Uterus (tissue), 4 donors: ENCODE data around the gene CMTM8. TPM values are rescaled to one million over a fixed set of nuclear protein-coding genes. Genes with fewer than 3 reads are reported as not detected.

Source experiments
- DNase-seq, 2 donors: peaks; one replicate each; pipeline ENCODE4 v3.0.0-alpha.2; 2019 to 2020
- H3K27ac ChIP-seq, 2 donors: fragments of 200-600 bp; sonication (generic); 1 replicate in 1 of 2; 2 replicates in 1 of 2; pipeline ENCODE4 v1.5.1; 2016 to 2018
- H3K27me3 ChIP-seq, 2 donors: fragments of 200-600 bp; sonication (generic); one replicate each; pipeline ENCODE4 v1.5.1; 2018 to 2019; ENCODE audit warnings: control low read depth in 1 of 2
- H3K36me3 ChIP-seq, 2 donors: fragments of 200-600 bp; sonication (generic); one replicate each; pipeline ENCODE4 v1.5.1; 2019; ENCODE audit warnings: control low read depth in 1 of 2
- H3K4me1 ChIP-seq, 2 donors: fragments of 200-600 bp; sonication (generic); one replicate each; pipeline ENCODE4 v1.5.1; 2018 to 2019; ENCODE audit warnings: control low read depth in 1 of 2
- H3K4me3 ChIP-seq, 2 donors: fragments of 200-600 bp; sonication (generic); 1 replicate in 1 of 2; 2 replicates in 1 of 2; pipeline ENCODE4 v1.5.1; 2018 to 2019; ENCODE audit warnings: mild to moderate bottlenecking in 1 of 2
- H3K9me3 ChIP-seq, 2 donors: fragments of 200-600 bp; sonication (generic); one replicate each; pipeline ENCODE4 v1.5.1; 2019; ENCODE audit warnings: control low read depth in 1 of 2
- POLR2A ChIP-seq, 2 donors: fragments of 450-650 bp; IDR thresholded peaks; one replicate each; pipeline ENCODE4 v1.6.1; 2016; ENCODE audit warnings: antibody characterized with exemption in 2 of 2, mild to moderate bottlenecking in 1 of 2, moderate library complexity in 1 of 2
- intact Hi-C: fragments of 100-400 bp; cut with DNase I; formaldehyde crosslinking; loops from one replicate; pipeline ENCODE4 v1.15.1; 2023; ENCODE audit warnings: low total_unique reads
- total RNA-seq, 4 donors: library from RNA; depleted of rRNA in 3 of 4; stranded (reverse); fragments of >200 nt in 3 of 4; gene quantifications; one replicate each; pipeline versions ENCODE4 v1.1.0 to v1.2.4, GENCODE V29; 2014 to 2023
- TF ChIP-seq, protein P1 (sequence below), 4 experiments: fragments of 200-600 bp in 2 of 4; fragments of 450-650 bp in 2 of 4; sonication (generic) in 2 of 4; IDR thresholded peaks; one replicate each; pipeline ENCODE4 v1.5.1; 2016 to 2019; ENCODE audit warnings: antibody characterized with exemption in 4 of 4, mild to moderate bottlenecking in 2 of 4, moderate library complexity in 1 of 4
- donor health status: DM: yes; HTN: yes; CAD: no.

CMTM8 gene
- total RNA-seq, 4 donors from 2014 or later, result 1.5 to 4.7 (median 2.5) TPM

DNA sequence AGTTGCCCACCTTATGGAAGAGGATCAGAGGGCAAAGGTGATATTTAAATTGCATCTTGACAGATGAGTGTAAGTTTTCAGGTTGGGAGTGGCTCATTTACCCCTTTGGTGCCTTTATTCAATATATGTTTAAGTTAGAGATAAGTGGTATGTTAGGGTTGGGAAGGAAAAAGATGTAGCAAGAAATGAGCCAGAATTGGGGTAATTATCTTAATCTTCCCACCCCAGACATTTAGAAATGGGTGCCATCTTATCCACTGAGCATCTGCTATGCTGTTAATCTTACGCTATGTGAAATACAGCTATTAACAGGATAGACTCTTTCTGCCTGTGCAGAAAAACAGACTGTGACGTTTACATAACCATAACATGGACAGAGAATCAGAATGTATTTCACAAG is 159.5 kb downstream of the CMTM8 start:
- Histone ChIP-seq H3K36me3 (no peaks in the 10 kb centered on the region), H3K4me3 (no peak overlapping the region), H3K9me3 (no peaks in the 10 kb centered on the region), H3K4me1 (peaks cover 0 to 6% of the 10 kb centered on the region in 2 donors), H3K27ac (no peak overlapping the region), H3K27me3 (no peaks in the 10 kb centered on the region)
- intact Hi-C loops, result no loop called here
- no peak for DNase-seq
- TF ChIP-seq, protein P1, sequence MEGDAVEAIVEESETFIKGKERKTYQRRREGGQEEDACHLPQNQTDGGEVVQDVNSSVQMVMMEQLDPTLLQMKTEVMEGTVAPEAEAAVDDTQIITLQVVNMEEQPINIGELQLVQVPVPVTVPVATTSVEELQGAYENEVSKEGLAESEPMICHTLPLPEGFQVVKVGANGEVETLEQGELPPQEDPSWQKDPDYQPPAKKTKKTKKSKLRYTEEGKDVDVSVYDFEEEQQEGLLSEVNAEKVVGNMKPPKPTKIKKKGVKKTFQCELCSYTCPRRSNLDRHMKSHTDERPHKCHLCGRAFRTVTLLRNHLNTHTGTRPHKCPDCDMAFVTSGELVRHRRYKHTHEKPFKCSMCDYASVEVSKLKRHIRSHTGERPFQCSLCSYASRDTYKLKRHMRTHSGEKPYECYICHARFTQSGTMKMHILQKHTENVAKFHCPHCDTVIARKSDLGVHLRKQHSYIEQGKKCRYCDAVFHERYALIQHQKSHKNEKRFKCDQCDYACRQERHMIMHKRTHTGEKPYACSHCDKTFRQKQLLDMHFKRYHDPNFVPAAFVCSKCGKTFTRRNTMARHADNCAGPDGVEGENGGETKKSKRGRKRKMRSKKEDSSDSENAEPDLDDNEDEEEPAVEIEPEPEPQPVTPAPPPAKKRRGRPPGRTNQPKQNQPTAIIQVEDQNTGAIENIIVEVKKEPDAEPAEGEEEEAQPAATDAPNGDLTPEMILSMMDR (IDR thresholded peaks at IDR 0.05), result no peak
- TF ChIP-seq POLR2A (IDR thresholded peaks at IDR 0.05), result no peak

DNA sequence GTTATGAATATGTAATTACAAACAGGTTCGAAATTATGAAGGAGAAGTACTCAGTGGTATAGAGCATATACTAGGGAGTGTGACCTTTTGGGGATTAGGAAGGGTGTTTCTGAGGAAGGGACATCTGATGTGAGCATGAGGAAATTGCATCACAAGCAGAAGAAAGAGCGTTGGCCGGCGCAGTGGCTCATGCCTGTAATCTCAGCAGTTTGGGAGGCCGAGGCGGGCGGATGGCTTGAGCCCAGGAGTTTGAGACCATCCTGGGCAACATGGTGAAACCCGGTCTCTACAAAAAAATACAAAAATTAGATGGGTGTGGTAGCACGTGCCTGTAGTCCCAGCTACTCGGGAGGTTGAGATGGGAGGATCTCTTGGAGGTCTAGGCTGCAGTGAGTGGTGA is 160.1 kb downstream of the CMTM8 start:
- TF ChIP-seq, protein P1 (IDR thresholded peaks at IDR 0.05), result no peak
- no peak for TF ChIP-seq POLR2A (IDR thresholded peaks at IDR 0.05)
- no peaks in the 10 kb centered on the region for H3K27me3 ChIP-seq
- no peak overlapping the region for H3K27ac ChIP-seq
- H3K4me3 ChIP-seq, result no peak overlapping the region
- no peaks in the 10 kb centered on the region for H3K36me3 ChIP-seq
- H3K9me3 ChIP-seq, result no peaks in the 10 kb centered on the region
- no peak for DNase-seq
- intact Hi-C loops, result no loop called here
- H3K4me1 ChIP-seq, result peaks cover 0 to 6% of the 10 kb centered on the region in 2 donors

DNA sequence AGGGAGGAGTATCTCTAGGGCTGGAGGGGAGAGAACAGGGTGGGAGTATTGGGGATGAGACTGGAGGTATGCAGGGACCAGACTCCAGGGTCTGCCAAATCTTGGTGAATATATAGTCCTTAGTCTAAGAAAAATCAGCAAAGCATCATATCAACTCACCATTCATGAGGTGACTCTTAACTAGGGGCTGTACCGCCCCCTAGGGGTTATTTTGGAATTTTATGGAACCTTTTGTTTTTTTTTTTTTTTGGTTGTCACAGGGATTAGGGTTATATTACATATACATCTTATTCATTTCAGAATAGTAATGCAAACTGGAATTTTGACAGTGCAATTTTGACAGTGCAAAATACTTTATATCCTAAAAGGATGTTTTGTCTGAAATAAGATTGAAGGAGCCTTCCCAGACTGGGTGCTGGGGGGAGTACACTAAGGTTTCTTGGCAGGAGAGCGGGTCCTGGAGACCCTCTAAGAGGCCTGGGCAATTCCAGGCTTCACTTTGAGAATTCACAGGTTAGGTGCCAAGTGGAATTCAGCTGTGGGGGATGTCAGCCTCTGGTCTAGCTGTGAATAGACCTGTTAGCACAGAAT is 160.6 kb downstream of the CMTM8 start:
- Histone ChIP-seq H3K9me3 (no peaks in the 10 kb centered on the region), H3K4me3 (no peak overlapping the region), H3K4me1 (peaks cover 0 to 6% of the 10 kb centered on the region in 2 donors), H3K27ac (no peak overlapping the region), H3K27me3 (no peaks in the 10 kb centered on the region), H3K36me3 (no peaks in the 10 kb centered on the region)
- no peak for TF ChIP-seq POLR2A (IDR thresholded peaks at IDR 0.05)
- TF ChIP-seq, protein P1 (IDR thresholded peaks at IDR 0.05), result peak; percentile 27 to 47 (median 40)
- no peak for DNase-seq
- intact Hi-C loops, result no loop called here

DNA sequence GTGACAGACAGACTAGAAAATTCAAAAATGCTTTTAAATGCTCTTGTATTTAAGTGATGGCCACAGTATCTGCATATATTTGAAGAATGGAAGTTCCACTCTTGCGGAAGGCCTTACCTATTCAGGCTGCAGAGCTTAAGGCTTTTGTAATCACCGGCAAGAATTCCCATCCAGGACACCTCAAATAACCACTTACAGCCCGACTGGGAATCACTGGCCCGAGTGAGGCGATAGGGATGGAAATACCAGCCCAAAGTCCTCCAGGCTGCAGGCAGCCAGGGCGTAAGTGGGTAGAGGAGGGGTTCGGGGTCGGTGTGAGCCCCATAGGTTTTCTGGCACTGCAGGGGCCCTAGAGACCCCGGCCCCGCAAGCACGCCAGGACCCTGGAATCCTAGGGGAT is 162.6 kb downstream of the CMTM8 start:
- peak overlapping the region; percentile 70 to 80 for H3K27ac ChIP-seq
- no peak for TF ChIP-seq POLR2A (IDR thresholded peaks at IDR 0.05)
- TF ChIP-seq, protein P1 (IDR thresholded peaks at IDR 0.05), result no peak
- intact Hi-C loops, result no loop called here
- peak overlapping the region; percentile 23 to 51 for H3K4me3 ChIP-seq
- no peaks in the 10 kb centered on the region for H3K9me3 ChIP-seq
- no peak for DNase-seq
- H3K4me1 ChIP-seq, result peaks cover 0 to 6% of the 10 kb centered on the region in 2 donors
- H3K36me3 ChIP-seq, result no peaks in the 10 kb centered on the region
- no peaks in the 10 kb centered on the region for H3K27me3 ChIP-seq

DNA sequence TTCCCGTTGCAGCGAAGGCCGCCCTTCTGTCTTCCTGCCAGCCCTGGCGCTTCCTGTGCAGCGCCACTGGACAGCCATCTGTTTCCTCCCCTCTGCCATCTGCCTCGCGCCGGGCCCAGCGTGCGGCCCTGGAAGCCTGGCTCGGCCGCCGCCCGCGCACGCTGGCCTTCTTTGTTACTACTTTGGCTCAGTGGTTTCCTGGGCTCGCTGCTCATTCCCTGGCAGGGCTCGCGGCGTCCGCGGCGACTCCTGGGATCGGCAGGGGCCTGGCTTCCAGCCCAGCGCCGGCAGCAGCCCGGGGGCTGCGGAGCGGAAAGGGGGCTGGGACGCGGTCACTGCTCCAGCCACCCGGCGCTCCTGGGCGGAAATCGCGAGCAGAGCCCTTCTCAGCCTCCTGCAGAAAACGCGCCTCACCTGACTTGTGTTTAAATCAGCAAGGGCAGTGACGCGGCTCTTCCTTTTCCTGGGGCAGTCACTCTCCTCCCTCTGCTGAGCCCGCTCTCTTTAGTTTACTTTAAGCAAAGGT is 163.1 kb downstream of the CMTM8 start:
- peak overlapping the region; percentile 23 to 51 for H3K4me3 ChIP-seq
- DNase-seq, result peak; percentile 67 to 73
- no peaks in the 10 kb centered on the region for H3K9me3 ChIP-seq
- no peaks in the 10 kb centered on the region for H3K36me3 ChIP-seq
- intact Hi-C loops, result loop anchor here (1.0 kb wide), 1 partner anchor 15 kb away; no protein-coding TSS in a partner anchor
- peaks cover 0 to 6% of the 10 kb centered on the region in 2 donors for H3K4me1 ChIP-seq
- H3K27me3 ChIP-seq, result no peaks in the 10 kb centered on the region
- peak overlapping the region; percentile 70 to 80 for H3K27ac ChIP-seq
- TF ChIP-seq POLR2A (IDR thresholded peaks at IDR 0.05), result peak in 1 of 2 donors; percentile 37
- TF ChIP-seq, protein P1 (IDR thresholded peaks at IDR 0.05), result no peak
